SK-N-SH (cell line): ENCODE results near the gene DCAKD. TPM values are rescaled to one million over a fixed set of nuclear protein-coding genes. Genes with fewer than 3 reads are reported as not detected.

Experiments
- CTCF ChIA-PET: fragments of 300-600, 350-600 bp; formaldehyde crosslinking; extraction: SDS; loops from one replicate; lab custom pipeline; 2021; lab: Yijun Ruan, JAX
- POLR2A ChIA-PET: fragments of 350-600 bp; sonication (Branson Sonifier 250); formaldehyde crosslinking; extraction: SDS; loops from one replicate; lab custom pipeline; 2020; ENCODE audit warnings: antibody characterized with exemption, inconsistent platforms; lab: Yijun Ruan, JAX
- DNase-seq: peaks from one replicate; pipeline ENCODE4 v3.0.0; 2012
- H2AFZ ChIP-seq: fragments of 200-600 bp; sonication (generic); 2 replicates; pipeline ENCODE4 v1.8.1; 2016; ENCODE audit warnings: antibody characterized with exemption, mild to moderate bottlenecking, low read depth
- H3F3A ChIP-seq: fragments of 200-600 bp; sonication (generic); replicated peaks from 2 replicates; pipeline ENCODE3; 2016; ENCODE audit warnings: antibody characterized with exemption, mild to moderate bottlenecking; ENCODE audit not compliant: insufficient read depth
- H3K27ac ChIP-seq, 2 experiments: fragments of 200-500 bp in 1 of 2; fragments of 200-600 bp in 1 of 2; sonication (Bioruptor generic) in 1 of 2; sonication (generic), shearing (Covaris generic) in 1 of 2; 2 replicates each; pipeline versions ENCODE4 v1.5.1 to v1.6.1; 2014 to 2016; ENCODE audit warnings: low read depth in 2 of 2, inconsistent platforms in 1 of 2, low read length in 1 of 2, mild to moderate bottlenecking in 1 of 2, mixed read lengths in 1 of 2
- H3K27me3 ChIP-seq: fragments of 200-600 bp; sonication (generic), shearing (Covaris generic); 2 replicates; pipeline ENCODE4 v1.6.1; 2016; ENCODE audit warnings: mixed run types; ENCODE audit not compliant: insufficient read depth
- H3K36me3 ChIP-seq, 2 experiments: fragments of 200-500 bp in 1 of 2; fragments of 200-600 bp in 1 of 2; sonication (Bioruptor generic) in 1 of 2; sonication (generic) in 1 of 2; replicated peaks in 1 of 2; 2 replicates each; pipeline versions ENCODE3 to v1.5.1; 2014 to 2016; ENCODE audit warnings: low read length in 1 of 2, mild to moderate bottlenecking in 1 of 2; ENCODE audit not compliant: insufficient read depth in 2 of 2, control insufficient read depth in 1 of 2
- H3K4me1 ChIP-seq, 2 experiments: fragments of 200-500 bp in 1 of 2; fragments of 200-600 bp in 1 of 2; sonication (Bioruptor generic) in 1 of 2; sonication (generic), shearing (Covaris generic) in 1 of 2; 2 replicates each; pipeline versions ENCODE4 v1.5.1 to v1.6.1; 2014 to 2016; ENCODE audit warnings: low read depth in 1 of 2, low read length in 1 of 2, mixed run types in 1 of 2; ENCODE audit not compliant: insufficient read depth in 2 of 2, control insufficient read depth in 1 of 2
- H3K4me2 ChIP-seq: fragments of 200-600 bp; sonication (generic), shearing (Covaris generic); 2 replicates; pipeline ENCODE4 v1.6.1; 2017; ENCODE audit warnings: mixed run types
- H3K4me3 ChIP-seq, 2 experiments: fragments of 200-500 bp in 1 of 2; fragments of 200-600 bp in 1 of 2; sonication (Bioruptor generic) in 1 of 2; sonication (generic), shearing (Covaris generic) in 1 of 2; 2 replicates each; pipeline versions ENCODE4 v1.5.1 to v1.8.1; 2014 to 2016; ENCODE audit warnings: low read depth in 2 of 2, inconsistent platforms in 1 of 2, low read length in 1 of 2, mild to moderate bottlenecking in 1 of 2, mixed read lengths in 1 of 2, moderate library complexity in 1 of 2
- H3K79me2 ChIP-seq: fragments of 200-600 bp; sonication (generic); 2 replicates; pipeline ENCODE4 v1.8.1; 2017; ENCODE audit warnings: mild to moderate bottlenecking; ENCODE audit not compliant: insufficient read depth
- H3K9ac ChIP-seq: fragments of 200-600 bp; sonication (generic); 2 replicates; pipeline ENCODE4 v1.6.1; 2017; ENCODE audit warnings: mixed run types
- H3K9me2 ChIP-seq: fragments of 200-600 bp; sonication (generic); 2 replicates; pipeline ENCODE4 v1.6.1; 2017; ENCODE audit warnings: mixed run types
- H3K9me3 ChIP-seq: fragments of 200-600 bp; sonication (generic); 2 replicates; pipeline ENCODE4 v1.6.1; 2017; ENCODE audit warnings: mixed run types, mild to moderate bottlenecking, moderate library complexity
- H4K20me1 ChIP-seq: fragments of 200-600 bp; sonication (generic); 2 replicates; pipeline ENCODE4 v1.6.1; 2017; ENCODE audit warnings: mild to moderate bottlenecking, mixed run types; ENCODE audit not compliant: insufficient read depth
- CHD2 ChIP-seq: fragments of 150-350 bp; IDR thresholded peaks from 2 replicates; pipeline ENCODE4 v1.6.1; 2018; ENCODE audit warnings: low read length; ENCODE audit not compliant: partially characterized antibody
- CTCF ChIP-seq: fragments of 200-600 bp; sonication (generic); IDR thresholded peaks from 2 replicates; pipeline ENCODE4 v1.6.1; 2017; ENCODE audit warnings: antibody characterized with exemption, mild to moderate bottlenecking, moderate library complexity
- ELF1 ChIP-seq: IDR thresholded peaks from 2 replicates; pipeline ENCODE4 v1.4.0; 2012
- EZH2phosphoT487 ChIP-seq: fragments of 200-600 bp; sonication (generic); IDR thresholded peaks from 2 replicates; pipeline ENCODE4 v1.6.1; 2017; ENCODE audit warnings: low read depth, mixed run types, mild to moderate bottlenecking, antibody characterized with exemption, moderate library complexity, borderline replicate concordance
- GATA2 ChIP-seq: sonication (generic); formaldehyde crosslinking; IDR thresholded peaks from 2 replicates; pipeline ENCODE4 v1.5.0; 2020; ENCODE audit warnings: mild to moderate bottlenecking, missing genetic modification reagents
- IRF3 ChIP-seq: fragments of 150-350 bp; IDR thresholded peaks from 2 replicates; pipeline ENCODE4 v1.6.1; 2016; ENCODE audit warnings: mild to moderate bottlenecking, low read depth, low read length
- MEF2A ChIP-seq: IDR thresholded peaks from 2 replicates; pipeline ENCODE4 v1.4.0; 2012; ENCODE audit warnings: low read depth, borderline replicate concordance
- MXI1 ChIP-seq: IDR thresholded peaks from 2 replicates; pipeline ENCODE4 v1.6.1; 2012; ENCODE audit warnings: mild to moderate bottlenecking, low read depth, low read length, improper control_type of control experiment
- NFIC ChIP-seq: IDR thresholded peaks from 2 replicates; pipeline ENCODE4 v1.4.0; 2012; ENCODE audit warnings: borderline replicate concordance
- RCOR1 ChIP-seq: fragments of 150-350 bp; IDR thresholded peaks from 2 replicates; pipeline ENCODE4 v1.6.1; 2017; ENCODE audit warnings: antibody characterized with exemption, low read length
- REST ChIP-seq: IDR thresholded peaks from 2 replicates; pipeline ENCODE4 v1.6.1; 2012; ENCODE audit warnings: mild to moderate bottlenecking, low read depth, low read length, moderate library complexity
- RXRA ChIP-seq: IDR thresholded peaks from 2 replicates; pipeline ENCODE4 v1.4.0; 2012; ENCODE audit warnings: low read depth, mild to moderate bottlenecking, borderline replicate concordance
- SIN3A ChIP-seq: IDR thresholded peaks from 2 replicates; pipeline ENCODE4 v1.6.1; 2012; ENCODE audit warnings: low read depth, mild to moderate bottlenecking, low read length, moderate library complexity, borderline replicate concordance
- TAF1 ChIP-seq: IDR thresholded peaks from 2 replicates; pipeline ENCODE4 v1.6.1; 2012; ENCODE audit warnings: low read depth, mild to moderate bottlenecking, low read length, moderate library complexity, borderline replicate concordance
- TCF12 ChIP-seq: IDR thresholded peaks from 2 replicates; pipeline ENCODE4 v1.4.0; 2012
- TEAD4 ChIP-seq: IDR thresholded peaks from 2 replicates; pipeline ENCODE4 v1.4.0; 2012; ENCODE audit warnings: mild to moderate bottlenecking, borderline replicate concordance; ENCODE audit not compliant: insufficient read depth
- USF2 ChIP-seq: fragments of 150-350 bp; IDR thresholded peaks from 2 replicates; pipeline ENCODE4 v1.6.1; 2017; ENCODE audit warnings: antibody characterized with exemption, low read length, low read depth, borderline replicate concordance
- YY1 ChIP-seq: IDR thresholded peaks from 2 replicates; pipeline ENCODE4 v1.4.0; 2012; ENCODE audit warnings: low read depth, mild to moderate bottlenecking
- WGBS: methylation state at CpG from one replicate; pipeline ENCODE4 v1.1.6; 2017; ENCODE audit warnings: low lambda C conversion rate; 5-methylcytosine and 5-hydroxymethylcytosine counted together
- polyA plus RNA-seq, 3 experiments: library from polyadenylated mRNA; depleted of rRNA; stranded (reverse); fragments of >200 nt; gene quantifications; 2 replicates each; pipeline ENCODE4 v1.2.3, GENCODE V29; 2012

DCAKD gene
- polyA plus RNA-seq, 1 of the 3 experiments (the other 2 are of a cell fraction), result 48.8 TPM

- TF ChIP-seq MXI1 (no peak), TEAD4 (no peak), REST (0 out of 2 replicates have a peak, but pooled peaks have one; percentile 23), GATA2 (CRISPR knock-in tag) (no peak), TCF12 (peak; percentile 70), NFIC (peak; percentile 80), ELF1 (no peak)
- TF ChIP-seq, all 33 proteins: peak for 11
Measured at GRCh38 chr17:45092911-45093430, 41.5 kb upstream of the DCAKD start (continued).

GRCh38 chr17:45091778-45092425, 40.5 kb upstream of the DCAKD start:
- Histone ChIP-seq H3K27ac (peak overlapping the region; percentile 3 to 97), H3K79me2 (peaks cover 40% of the 10 kb centered on the region), H3F3A (peaks cover 39% of the 10 kb centered on the region), H3K27me3 (no peaks in the 10 kb centered on the region), H3K9me3 (no peaks in the 10 kb centered on the region), H4K20me1 (no peaks in the 10 kb centered on the region), H2AFZ (no peak overlapping the region), H3K4me3 (no peak overlapping the region), H3K4me2 (no peak overlapping the region), H3K4me1 (peaks cover 0 to 11% of the 10 kb centered on the region in 2 experiments; a peak in 3 of 4 replicates), H3K9ac (no peak overlapping the region), H3K36me3 (peaks cover 36 to 55% of the 10 kb centered on the region in 2 experiments), H3K9me2 (no peaks in the 10 kb centered on the region)
- CTCF ChIA-PET, result interaction anchor here (14.8 kb wide), 1 partner anchor 40 kb away, joined by 194 read pairs; the partner anchor contains the start of genes ACBD4 and PLCD3
- DNase-seq, result no peak
- POLR2A ChIA-PET, result no interaction called here
- 84% methylated on average over 8 of the region's 11 CpGs for WGBS
- TF ChIP-seq MEF2A, result no peak
- TF ChIP-seq CHD2, result no peak
- no peak for TF ChIP-seq USF2
- TF ChIP-seq RCOR1, result no peak
- no peak for TF ChIP-seq ELF1
- no peak for TF ChIP-seq RXRA
- no peak for TF ChIP-seq IRF3
- no peak for TF ChIP-seq YY1
- no peak for TF ChIP-seq REST
- TF ChIP-seq EZH2phosphoT487, result no peak
- TF ChIP-seq SIN3A, result no peak
- TF ChIP-seq CTCF, result no peak
- TF ChIP-seq TAF1, result no peak
